HCT116 (cell line): ENCODE data around the gene C2CD2. TPM values are rescaled to one million over a fixed set of nuclear protein-coding genes. Genes with fewer than 3 reads are reported as not detected.

Source experiments
- ATAC-seq: fragments of 200-7000 bp; cut with Tn5 transposase; 2 replicates; pipeline ENCODE4 v1.9.1; 2020; ENCODE audit warnings: mild to moderate bottlenecking, moderate library complexity
- BruUV-seq: library from RNA; stranded (reverse); fragments of 400-500 nt; replicated peaks from 2 replicates; lab custom pipeline; 2021; lab: Mats Ljungman, UMichigan
- CTCF ChIA-PET: fragments of 300-600 bp; sonication (Branson Sonifier 250); formaldehyde crosslinking; loops from one replicate; lab custom pipeline; 2021; ENCODE audit warnings: antibody characterized with exemption; lab: Charles Lee
- POLR2A ChIA-PET: fragments of 300-600, 350-600 bp; sonication (Branson Sonifier 250); formaldehyde crosslinking; loops from one replicate; lab custom pipeline; 2021; ENCODE audit warnings: antibody characterized with exemption; lab: Charles Lee
- RAD21 ChIA-PET, 2 experiments: fragments of 300-600 bp; sonication (Branson Sonifier 250); formaldehyde crosslinking; loops; one replicate each; lab custom pipeline; 2023; ENCODE audit warnings: low total read pairs in 2 of 2; ENCODE audit not compliant: uncharacterized antibody in 2 of 2, unreplicated experiment in 2 of 2, low non-redundant PET in 1 of 2; lab: Charles Lee
- DNase-seq: peaks from one replicate; pipeline ENCODE4 v3.0.0-alpha.2; 2010; ENCODE audit warnings: low read depth, low spot score
- H2AFZ ChIP-seq: fragments of 200-600 bp; shearing (Covaris generic), sonication (generic); 2 replicates; pipeline ENCODE4 v1.6.1; 2017; ENCODE audit warnings: low read depth, mixed run types, mixed read lengths, antibody characterized with exemption, low read length; ENCODE audit not compliant: poor library complexity, severe bottlenecking
- H3K27ac ChIP-seq: 2 replicates; pipeline ENCODE4 v1.5.1; 2012; ENCODE audit warnings: low read depth, low read length
- H3K27me3 ChIP-seq: fragments of 200-600 bp; sonication (generic); 2 replicates; pipeline ENCODE4 v1.6.1; 2016; ENCODE audit warnings: mixed run types, low read length, mixed read lengths; ENCODE audit not compliant: insufficient read depth
- H3K36me3 ChIP-seq, 2 experiments: fragments of 200-500 bp in 1 of 2; fragments of 200-600 bp in 1 of 2; sonication (Bioruptor generic) in 1 of 2; sonication (generic) in 1 of 2; 2 replicates each; pipeline versions ENCODE4 v1.5.1 to v1.6.1; 2014 to 2016; ENCODE audit warnings: low read length in 2 of 2, inconsistent platforms in 1 of 2, mixed read lengths in 1 of 2, mixed run types in 1 of 2; ENCODE audit not compliant: insufficient read depth in 2 of 2, control insufficient read depth in 1 of 2
- H3K4me1 ChIP-seq, 2 experiments: fragments of 200-600 bp in 1 of 2; sonication (generic) in 1 of 2; 2 replicates each; pipeline versions ENCODE4 v1.5.1 to v1.6.1; 2012 to 2017; ENCODE audit warnings: low read length in 2 of 2, inconsistent platforms in 1 of 2, mild to moderate bottlenecking in 1 of 2, mixed read lengths in 1 of 2, mixed run types in 1 of 2, moderate library complexity in 1 of 2; ENCODE audit not compliant: insufficient read depth in 2 of 2, control insufficient read depth in 1 of 2
- H3K4me2 ChIP-seq: fragments of 200-600 bp; sonication (generic); 2 replicates; pipeline ENCODE4 v1.6.1; 2017; ENCODE audit warnings: mixed run types, low read length, mixed read lengths
- H3K4me3 ChIP-seq, 2 experiments: fragments of 200-600 bp in 1 of 2; sonication (generic) in 1 of 2; replicated peaks in 1 of 2; 2 replicates each; pipeline ENCODE4 v1.5.1; 2011 to 2016; ENCODE audit warnings: low read length in 2 of 2, control low read depth in 1 of 2, low read depth in 1 of 2, mild to moderate bottlenecking in 1 of 2, mixed read lengths in 1 of 2, mixed run types in 1 of 2
- H3K79me2 ChIP-seq: fragments of 200-600 bp; sonication (generic); 2 replicates; pipeline ENCODE4 v1.6.1; 2017; ENCODE audit warnings: mild to moderate bottlenecking, mixed run types, low read length, moderate library complexity, mixed read lengths; ENCODE audit not compliant: insufficient read depth
- H3K9ac ChIP-seq: fragments of 200-600 bp; sonication (generic); 2 replicates; pipeline ENCODE4 v1.6.1; 2016; ENCODE audit warnings: low read length, mixed read lengths
- H3K9me2 ChIP-seq: fragments of 200-600 bp; sonication (generic), shearing (Covaris generic); 2 replicates; pipeline ENCODE4 v1.6.1; 2017; ENCODE audit warnings: mixed run types, mild to moderate bottlenecking, moderate library complexity; ENCODE audit not compliant: insufficient read depth
- H3K9me3 ChIP-seq, 2 experiments: fragments of 200-500 bp in 1 of 2; fragments of 200-600 bp in 1 of 2; sonication (Bioruptor generic) in 1 of 2; sonication (generic) in 1 of 2; 2 replicates each; pipeline ENCODE4 v1.6.1; 2014 to 2017; ENCODE audit warnings: low read length in 2 of 2, mixed read lengths in 2 of 2, inconsistent platforms in 1 of 2, low read depth in 1 of 2, mild to moderate bottlenecking in 1 of 2, mixed run types in 1 of 2, moderate library complexity in 1 of 2; ENCODE audit not compliant: control insufficient read depth in 1 of 2, insufficient read depth in 1 of 2
- H4K20me1 ChIP-seq: fragments of 200-600 bp; sonication (generic), shearing (Covaris generic); 2 replicates; pipeline ENCODE4 v1.6.1; 2017; ENCODE audit warnings: mixed run types, mild to moderate bottlenecking, moderate library complexity; ENCODE audit not compliant: insufficient read depth
- ATF3 ChIP-seq: IDR thresholded peaks from 2 replicates; pipeline ENCODE4 v1.6.1; 2012
- EGR1 ChIP-seq: IDR thresholded peaks from 2 replicates; pipeline ENCODE4 v1.6.1; 2012; ENCODE audit warnings: low read depth
- ELF1 ChIP-seq: IDR thresholded peaks from 2 replicates; pipeline ENCODE4 v1.6.1; 2012; ENCODE audit warnings: low read depth, borderline replicate concordance
- EZH2 ChIP-seq: fragments of 200-600 bp; sonication (generic); IDR thresholded peaks from 2 replicates; pipeline ENCODE4 v1.6.1; 2017; ENCODE audit warnings: antibody characterized with exemption, mixed run types
- EZH2phosphoT487 ChIP-seq: fragments of 200-600 bp; IDR thresholded peaks from 2 replicates; pipeline ENCODE4 v1.6.1; 2018; ENCODE audit warnings: antibody characterized with exemption, borderline replicate concordance
- FOSL1 ChIP-seq: IDR thresholded peaks from 2 replicates; pipeline ENCODE4 v1.6.1; 2012; ENCODE audit warnings: low read depth
- JUND ChIP-seq: IDR thresholded peaks from 2 replicates; pipeline ENCODE4 v1.6.1; 2012
- MAX ChIP-seq: IDR thresholded peaks from 2 replicates; pipeline ENCODE4 v1.6.1; 2012
- POLR2A ChIP-seq: IDR thresholded peaks from 2 replicates; pipeline ENCODE4 v1.7.0; 2011; ENCODE audit warnings: borderline replicate concordance; ENCODE audit not compliant: insufficient read depth, insufficient read length; ENCODE audit errors: extremely low read depth
- POLR2AphosphoS5 ChIP-seq: IDR thresholded peaks from 2 replicates; pipeline ENCODE4 v1.6.1; 2011; ENCODE audit warnings: mild to moderate bottlenecking, low read depth, low read length, moderate library complexity
- RAD21 ChIP-seq: IDR thresholded peaks from 2 replicates; pipeline ENCODE4 v1.6.1; 2012; ENCODE audit warnings: low read depth, mild to moderate bottlenecking
- REST ChIP-seq: IDR thresholded peaks from 2 replicates; pipeline ENCODE4 v1.6.1; 2012; ENCODE audit warnings: low read depth
- SIN3A ChIP-seq: IDR thresholded peaks from 2 replicates; pipeline ENCODE4 v1.6.1; 2012; ENCODE audit warnings: low read depth
- SRF ChIP-seq: IDR thresholded peaks from 2 replicates; pipeline ENCODE4 v1.6.1; 2012; ENCODE audit warnings: low read depth
- ZNF274 ChIP-seq: fragments of 200-500 bp; sonication (Bioruptor generic); IDR thresholded peaks from 2 replicates; pipeline ENCODE4 v1.6.1; 2014; ENCODE audit warnings: mild to moderate bottlenecking, low read depth, low read length, inconsistent platforms
- intact Hi-C: fragments of 100-400 bp; cut with micrococcal nuclease; formaldehyde crosslinking; loops from 2 replicates; pipeline ENCODE4 v1.10.0; 2022
- total RNA-seq: library from RNA; stranded (reverse); gene quantifications from one replicate; pipeline ENCODE4 v1.2.1, GENCODE V29; 2021; ENCODE audit not compliant: unreplicated experiment

C2CD2 gene
- total RNA-seq, 1 experiment from 2014 or later, result 22.0 TPM

- DNase-seq (no peak), ATAC-seq (no peak)
- H3K79me2 ChIP-seq, result peaks cover 25% of the 10 kb centered on the region
- H2AFZ ChIP-seq, result no peak overlapping the region
- H3K4me1 ChIP-seq, result peaks cover 8 to 29% of the 10 kb centered on the region in 2 experiments
- CTCF ChIA-PET, result no interaction called here
- no peak overlapping the region for H3K4me2 ChIP-seq
- RAD21 ChIA-PET, result no interaction called here
- no peaks in the 10 kb centered on the region for H3K9me3 ChIP-seq
- no peaks in the 10 kb centered on the region for H3K9me2 ChIP-seq
- TF ChIP-seq RAD21 (no peak), FOSL1 (no peak), POLR2AphosphoS5 (no peak), SIN3A (no peak), EZH2phosphoT487 (no peak), EZH2 (no peak), SRF (no peak), EGR1 (no peak), REST (no peak), ELF1 (no peak), POLR2A (no peak), JUND (no peak), ATF3 (no peak), ZNF274 (no peak), MAX (no peak)
- H3K4me3 ChIP-seq, result no peak overlapping the region
- no peaks in the 10 kb centered on the region for H3K27me3 ChIP-seq
- no TSS peak for BruUV-seq
- no peak overlapping the region for H3K27ac ChIP-seq
- no peaks in the 10 kb centered on the region for H3K36me3 ChIP-seq
- no peak overlapping the region for H3K9ac ChIP-seq
- POLR2A ChIA-PET, result no interaction called here
- H4K20me1 ChIP-seq, result no peaks in the 10 kb centered on the region
- intact Hi-C loops, result loop anchor here (10.0 kb wide), 1 partner anchor 984 kb away; no protein-coding TSS in a partner anchor
Observed at GRCh38 chr21:41881051-41881450, 72.8 kb downstream of the C2CD2 start.
